ACHN (cell line): ENCODE measurements around the gene KRT74.

Source experiments
- DNase-seq: peaks from one replicate; pipeline ENCODE4 v3.0.0-alpha.2; 2015
- in situ Hi-C: cut with HindIII; loops from 2 replicates; pipeline ENCODE4 v1.10.0; 2017; ENCODE audit warnings: low sequenced_read_pairs, low pct_ligation_motif_present, low pct_unique_long_range_greater_than_20kb

The KRT74 gene

GRCh38 chr12:52580496-52580895, 6.9 kb upstream of the KRT74 start:
- no peak for DNase-seq
- in situ Hi-C loops: loop anchor here (25.0 kb wide), 1 partner anchor 282 kb away; no protein-coding TSS in a partner anchor

DNA sequence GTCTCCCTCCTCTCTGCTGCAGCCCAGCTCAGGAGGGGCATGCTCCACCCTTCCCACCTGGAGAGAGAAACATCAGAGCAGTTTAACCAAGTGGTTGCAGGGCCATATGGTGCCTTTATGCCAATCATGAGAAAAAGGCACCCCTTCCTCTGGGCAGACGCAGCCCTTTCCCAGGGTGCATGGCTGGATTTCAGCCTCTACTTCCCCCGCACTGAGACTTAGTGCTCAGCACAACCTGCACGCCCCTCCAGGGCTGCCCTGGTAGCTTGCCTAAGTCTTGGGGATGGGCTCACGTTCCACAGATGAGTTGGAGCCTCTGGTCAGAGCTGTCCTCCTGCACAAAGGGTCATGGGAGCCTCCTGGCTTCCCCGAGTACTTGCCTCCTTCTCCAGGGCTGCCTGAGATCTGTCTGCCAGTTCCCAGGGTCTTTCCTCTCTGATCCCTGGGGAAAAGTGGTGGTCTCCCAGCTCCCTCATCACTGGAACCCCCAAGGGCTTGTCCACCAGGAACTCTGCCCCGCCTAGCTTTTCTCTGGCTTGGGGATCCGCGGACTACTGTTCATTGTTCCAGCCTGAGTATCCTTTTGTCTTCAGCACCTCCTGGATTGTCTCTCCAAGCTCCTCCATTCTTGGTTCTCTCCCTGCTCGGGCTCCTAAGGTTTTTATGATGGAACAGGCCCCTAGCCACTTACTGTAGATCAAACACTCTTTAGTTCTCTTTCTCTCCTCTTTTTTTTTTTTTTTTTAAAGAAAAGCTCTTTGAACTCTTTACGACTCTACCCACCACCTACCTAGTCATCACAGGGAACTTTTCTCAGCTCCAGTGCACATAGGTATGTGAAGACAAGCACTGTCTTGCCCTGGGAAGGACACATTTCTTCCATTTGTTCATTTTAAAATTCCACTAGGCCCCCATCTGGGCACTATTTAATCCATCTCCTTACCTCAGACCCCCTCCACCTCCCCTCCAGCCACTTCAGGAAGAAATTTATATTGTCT, 6.1 kb upstream of the KRT74 start:
- in situ Hi-C loops: loop anchor here (25.0 kb wide), 1 partner anchor 283 kb away; no protein-coding TSS in a partner anchor
- no peak for DNase-seq

DNA sequence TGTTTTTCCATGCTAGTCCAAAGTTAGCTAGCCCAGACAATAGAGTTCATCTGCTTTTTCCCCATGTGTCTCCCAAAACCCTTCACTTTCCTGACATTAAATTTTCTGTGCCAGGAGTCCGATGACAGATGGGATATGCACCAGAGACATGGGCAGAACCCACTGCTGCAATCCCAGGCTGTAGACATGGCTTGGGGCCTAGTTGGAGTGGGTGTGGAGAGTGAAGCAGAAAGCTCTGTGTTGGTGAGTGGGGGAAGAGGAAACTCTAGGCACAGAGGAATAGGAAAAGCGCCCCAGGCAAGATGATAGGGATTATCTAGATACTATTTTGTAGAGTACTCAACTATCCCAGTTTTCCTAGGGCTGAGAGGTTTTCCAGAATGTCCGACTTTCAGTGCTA, 4.8 kb upstream of the KRT74 start:
- in situ Hi-C loops: loop anchor here (25.0 kb wide), 1 partner anchor 284 kb away; no protein-coding TSS in a partner anchor
- no peak for DNase-seq

DNA sequence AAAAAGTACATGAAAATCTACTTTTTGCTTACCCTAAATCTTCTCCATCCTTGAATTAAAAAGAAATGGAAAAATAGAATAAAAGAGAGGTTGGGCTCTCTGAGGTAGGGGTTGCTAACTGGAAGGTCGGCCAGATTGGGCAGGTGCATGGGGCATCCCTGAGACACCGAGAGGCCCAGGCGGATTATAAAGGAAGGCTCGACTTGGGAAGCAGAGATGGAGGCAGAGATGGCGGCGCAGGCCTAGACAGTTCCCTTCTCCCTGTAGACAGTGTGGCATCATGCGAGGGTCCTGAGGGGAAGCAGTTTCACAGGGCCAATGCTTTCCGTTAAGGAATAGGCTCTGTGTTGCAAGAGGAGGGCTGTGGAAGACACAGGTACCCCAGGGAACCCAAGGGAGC, 3.7 kb upstream of the KRT74 start:
- in situ Hi-C loops: loop anchor here (25.0 kb wide), 1 partner anchor 285 kb away; no protein-coding TSS in a partner anchor
- no peak for DNase-seq

GRCh38 chr12:52575948-52576347, 2.3 kb upstream of the KRT74 start:
- in situ Hi-C loops: loop anchor here (25.0 kb wide), 1 partner anchor 286 kb away; no protein-coding TSS in a partner anchor

GRCh38 chr12:52575256-52575655, 1.6 kb upstream of the KRT74 start:
- no peak for DNase-seq
- in situ Hi-C loops: loop anchor here (25.0 kb wide), 1 partner anchor 287 kb away; no protein-coding TSS in a partner anchor

More at GRCh38 chr12:52575948-52576347, 2.3 kb upstream of the KRT74 start:
- no peak for DNase-seq

GRCh38 chr12:52573306-52573705, 337 bp downstream of the KRT74 start:
- no peak for DNase-seq
- in situ Hi-C loops: no loop called here

GRCh38 chr12:52570511-52570910, 3.1 kb downstream of the KRT74 start:
- no peak for DNase-seq
- in situ Hi-C loops: no loop called here

- in situ Hi-C loops: no loop called here
Measured at GRCh38 chr12:52568111-52568510, 5.5 kb downstream of the KRT74 start.

DNA sequence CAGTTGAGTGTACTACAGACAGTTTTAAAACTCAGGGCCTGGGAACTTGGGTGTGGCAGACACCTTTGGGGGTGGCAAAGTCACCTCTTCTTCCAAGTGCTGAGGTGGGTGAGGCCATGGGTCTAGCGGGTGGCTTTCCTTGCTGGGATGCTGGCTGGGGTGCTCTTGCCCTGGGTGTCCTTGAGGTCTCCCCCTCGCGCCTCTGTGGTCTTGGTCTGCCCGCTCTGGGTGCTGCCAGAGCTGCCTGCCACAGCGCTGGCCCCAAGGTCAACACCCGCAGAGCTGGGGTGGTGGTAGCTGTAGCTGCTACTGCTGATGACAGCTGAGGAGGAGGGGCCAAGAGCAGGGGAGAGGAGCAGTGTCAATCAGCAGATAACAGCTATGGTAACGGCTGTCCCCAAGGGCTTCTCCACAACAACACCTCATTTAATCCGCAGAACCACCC, 6.8 kb downstream of the KRT74 start:
- in situ Hi-C loops: no loop called here
- DNase-seq: no peak

More at GRCh38 chr12:52568111-52568510, 5.5 kb downstream of the KRT74 start:
- DNase-seq: no peak

DNA sequence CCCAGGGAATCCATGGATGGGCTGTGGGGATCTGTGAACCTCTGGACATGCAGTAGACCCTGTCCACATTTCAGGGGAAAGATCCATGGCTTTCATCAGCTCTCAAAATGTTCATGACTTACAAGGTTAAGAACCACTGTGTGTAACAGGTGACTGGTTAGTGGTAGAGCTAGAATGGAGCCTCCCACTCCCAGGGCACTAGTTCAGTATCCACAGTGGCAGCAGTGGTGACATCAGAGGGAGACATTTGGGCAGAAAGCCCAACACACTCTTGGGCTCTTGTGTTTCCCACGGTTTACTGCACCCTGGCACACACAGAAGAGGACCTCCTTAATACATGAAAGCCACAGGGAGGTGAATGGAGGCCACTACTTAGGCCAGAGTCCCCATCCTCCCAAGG, 9.1 kb downstream of the KRT74 start:
- in situ Hi-C loops: no loop called here
- DNase-seq: no peak

DNA sequence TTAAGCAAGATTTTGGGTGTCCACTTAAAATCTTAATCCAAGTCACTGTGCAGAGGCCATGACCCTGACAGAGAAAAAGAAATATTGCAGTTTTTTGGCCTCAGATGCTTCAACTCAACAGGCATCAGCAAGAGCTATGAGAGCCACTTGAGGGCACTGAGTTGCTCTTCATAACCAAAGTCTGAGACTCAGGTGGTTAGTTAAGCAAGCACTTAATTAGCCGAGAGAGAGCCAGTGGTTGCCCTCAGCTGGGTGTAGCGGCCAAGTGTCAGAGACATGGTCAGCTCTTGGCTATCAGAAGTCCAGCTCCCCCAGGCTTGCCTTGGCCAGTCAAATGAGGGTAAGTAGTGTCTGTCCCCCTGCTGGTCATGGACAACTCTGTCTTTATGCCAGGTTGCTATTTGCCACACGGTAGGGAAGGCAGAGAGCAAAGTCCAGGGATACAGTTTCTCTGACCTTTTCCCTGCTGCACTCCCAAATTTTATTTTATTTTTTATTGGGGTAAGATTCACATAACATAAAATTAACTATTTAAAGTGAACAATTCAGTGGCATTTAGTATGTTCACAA, 11.7 kb downstream of the KRT74 start:
- DNase-seq: peak; percentile 42
- in situ Hi-C loops: no loop called here

DNA sequence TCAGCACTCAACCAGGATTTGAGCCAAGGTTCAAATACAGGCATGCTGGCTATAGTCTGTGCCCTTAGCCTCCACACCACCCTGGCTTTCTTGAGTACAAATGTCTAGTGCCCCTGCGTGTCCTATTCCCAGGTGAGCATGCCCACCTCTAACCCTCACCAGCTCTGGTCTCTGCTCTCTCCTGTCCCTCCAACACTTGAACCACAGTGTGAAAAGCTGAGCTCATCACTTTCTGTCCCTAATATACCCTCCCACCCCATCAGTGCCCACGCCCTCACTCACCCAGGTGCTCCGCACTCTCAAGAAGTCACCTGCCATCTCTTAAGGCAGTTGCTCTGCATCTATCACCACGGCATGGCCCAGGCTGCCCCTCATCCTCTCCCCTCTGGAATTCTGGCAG, 13.7 kb downstream of the KRT74 start:
- no peak for DNase-seq
- in situ Hi-C loops: no loop called here

- in situ Hi-C loops: no loop called here
Measured at GRCh38 chr12:52558781-52559445, 14.7 kb downstream of the KRT74 start.

DNA sequence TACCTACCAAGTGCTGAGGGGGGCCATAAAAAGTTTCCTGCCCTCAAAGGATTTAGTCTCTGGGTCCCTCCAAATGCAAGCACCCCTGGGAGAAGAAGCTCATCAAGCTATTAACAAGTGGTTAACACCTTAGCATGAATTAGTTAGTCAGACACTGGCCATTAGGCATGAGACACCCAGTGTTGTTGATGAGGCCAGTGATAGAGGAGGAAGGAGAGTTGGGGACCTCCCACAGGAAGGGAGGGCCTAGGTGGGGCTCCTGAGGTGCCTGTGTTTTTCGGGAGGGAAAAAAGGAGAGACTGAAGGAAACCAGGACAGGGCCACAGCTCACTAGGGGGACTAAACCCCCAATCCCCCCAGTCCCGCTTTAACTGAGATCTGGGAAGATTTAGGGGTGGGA, 16.2 kb downstream of the KRT74 start:
- in situ Hi-C loops: no loop called here
- no peak for DNase-seq

More at GRCh38 chr12:52558781-52559445, 14.7 kb downstream of the KRT74 start:
- no peak for DNase-seq

DNA sequence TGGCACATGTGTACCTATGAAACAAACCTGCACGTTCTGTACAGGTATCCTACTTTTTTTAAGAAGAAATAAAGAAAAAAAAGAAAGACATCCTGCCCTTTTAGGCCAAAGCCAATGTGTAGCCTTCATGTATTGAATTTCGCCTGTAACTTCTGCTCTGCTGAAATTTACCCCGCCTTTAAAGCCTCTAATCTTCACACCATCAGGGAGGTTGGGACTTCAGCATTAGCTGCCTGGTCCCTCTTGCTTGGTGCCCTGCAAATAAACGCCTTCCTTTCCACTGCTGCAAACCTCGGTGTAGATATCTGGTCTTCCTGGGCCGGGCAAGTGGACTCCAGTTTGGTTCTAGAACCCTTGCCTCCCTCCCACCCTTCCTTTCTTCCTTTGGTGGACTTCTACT, 18.1 kb downstream of the KRT74 start:
- in situ Hi-C loops: no loop called here
- no peak for DNase-seq

GRCh38 chr12:52552681-52553195, 20.9 kb downstream of the KRT74 start, which contains the start of gene KRT71:
KRT71 (minus strand) TSS chr12:52553145; CDS start chr12:52553077, 68 bp downstream.
- in situ Hi-C loops: no loop called here
- DNase-seq: no peak

- in situ Hi-C loops: no loop called here
- no peak for DNase-seq
Measured at GRCh38 chr12:52552055-52552454, 21.6 kb downstream of the KRT74 start.
